B cell (primary cell): ENCODE results near the gene BTAF1. TPM values are rescaled to one million over a fixed set of nuclear protein-coding genes. Genes with fewer than 3 reads are reported as not detected.

Experiments used
- ATAC-seq: fragments of 200-7000 bp; cut with Tn5 transposase; one replicate; pipeline ENCODE4 v1.10.0; 2021; ENCODE audit warnings: low read depth, mild to moderate bottlenecking, moderate number of reproducible peaks, moderate library complexity
- CTCF ChIA-PET: fragments of 350-600 bp; sonication (Branson Sonifier 250); formaldehyde crosslinking; loops from one replicate; lab custom pipeline; 2021; ENCODE audit warnings: antibody characterized with exemption, inconsistent platforms; lab: Charles Lee
- POLR2A ChIA-PET: fragments of 350-600 bp; sonication (Branson Sonifier 250); formaldehyde crosslinking; loops from one replicate; lab custom pipeline; 2021; ENCODE audit warnings: antibody characterized with exemption; lab: Charles Lee
- DNase-seq: peaks from one replicate; pipeline ENCODE4 v3.0.0; 2013
- H2AFZ ChIP-seq: 2 replicates; pipeline ENCODE4 v1.6.1; 2012; ENCODE audit warnings: mild to moderate bottlenecking, low read depth, low read length; ENCODE audit not compliant: insufficient read depth, poor library complexity, severe bottlenecking
- H3K27ac ChIP-seq, 2 donors: 1 replicate in 1 of 2; 2 replicates in 1 of 2; pipeline ENCODE4 v1.5.1; 2012 to 2013; ENCODE audit warnings: low read length in 2 of 2, mild to moderate bottlenecking in 2 of 2, moderate library complexity in 1 of 2
- H3K27me3 ChIP-seq, 4 experiments: fragments of 200-600 bp in 1 of 4; sonication (generic) in 1 of 4; replicated peaks in 1 of 4; 1 replicate in 2 of 4; 2 replicates in 2 of 4; pipeline versions ENCODE4 v1.6.1 to v1.7.0; 2013 to 2016; ENCODE audit warnings: low read length in 3 of 4, mild to moderate bottlenecking in 2 of 4, mixed read lengths in 1 of 4, moderate library complexity in 1 of 4; ENCODE audit not compliant: insufficient read depth in 4 of 4, control insufficient read depth in 3 of 4; ENCODE audit errors: control extremely low read depth in 1 of 4
- H3K36me3 ChIP-seq, 2 experiments: replicated peaks in 1 of 2; 1 replicate in 1 of 2; 2 replicates in 1 of 2; pipeline versions ENCODE4 v1.6.1 to v1.7.1; 2013; ENCODE audit warnings: low read length in 1 of 2; ENCODE audit not compliant: insufficient read depth in 2 of 2, control insufficient read depth in 1 of 2; ENCODE audit errors: control extremely low read depth in 1 of 2, extremely low read depth in 1 of 2
- H3K4me1 ChIP-seq, 2 donors: fragments of 200-600 bp in 1 of 2; sonication (generic) in 1 of 2; 1 replicate in 1 of 2; 2 replicates in 1 of 2; pipeline versions ENCODE4 v1.5.1 to v1.6.1; 2013 to 2017; ENCODE audit warnings: low read length in 2 of 2; ENCODE audit not compliant: control insufficient read depth in 2 of 2, insufficient read depth in 2 of 2
- H3K4me2 ChIP-seq: replicated peaks from 2 replicates; pipeline ENCODE3; 2012; ENCODE audit warnings: mild to moderate bottlenecking, low read depth, low read length; ENCODE audit not compliant: poor library complexity, severe bottlenecking
- H3K4me3 ChIP-seq, 5 experiments: fragments of 200-600 bp in 1 of 5; sonication (generic) in 1 of 5; 1 replicate in 3 of 5; 2 replicates in 2 of 5; pipeline versions ENCODE4 v1.5.1 to v1.7.0; 2011 to 2016; ENCODE audit warnings: low read length in 4 of 5, mild to moderate bottlenecking in 4 of 5, low read depth in 2 of 5, control low read depth in 1 of 5, moderate library complexity in 1 of 5; ENCODE audit not compliant: insufficient read depth in 1 of 5; ENCODE audit errors: control extremely low read depth in 1 of 5, extremely low read depth in 1 of 5
- H3K79me2 ChIP-seq: fragments of 200-600 bp; sonication (generic); one replicate; pipeline ENCODE4 v1.6.0; 2016; ENCODE audit warnings: low read length; ENCODE audit not compliant: control insufficient read depth, insufficient read depth
- H3K9ac ChIP-seq: fragments of 200-600 bp; sonication (generic); 2 replicates; pipeline ENCODE4 v1.6.1; 2017; ENCODE audit warnings: mild to moderate bottlenecking, low read length, moderate library complexity
- H3K9me3 ChIP-seq, 3 donors: one replicate each; pipeline versions ENCODE4 v1.6.1 to v1.7.1; 2013; ENCODE audit warnings: low read length in 2 of 3; ENCODE audit not compliant: control insufficient read depth in 2 of 3, insufficient read depth in 1 of 3; ENCODE audit errors: control extremely low read depth in 1 of 3
- H4K20me1 ChIP-seq: 2 replicates; pipeline ENCODE4 v1.6.0; 2012; ENCODE audit warnings: mild to moderate bottlenecking, low read length; ENCODE audit not compliant: insufficient read depth, control insufficient read depth, poor library complexity, severe bottlenecking
- H3K27ac Mint-ChIP-seq: one replicate; pipeline ENCODE4 v1.8.0; 2021; ENCODE audit warnings: mixed read lengths
- H3K27me3 Mint-ChIP-seq: one replicate; pipeline ENCODE4 v1.8.0; 2021; ENCODE audit warnings: mixed read lengths
- H3K4me1 Mint-ChIP-seq: one replicate; pipeline ENCODE4 v1.8.0; 2021; ENCODE audit warnings: mixed read lengths
- H3K4me3 Mint-ChIP-seq: one replicate; pipeline ENCODE4 v1.8.0; 2021; ENCODE audit warnings: mixed read lengths
- H3K9me3 Mint-ChIP-seq: one replicate; pipeline ENCODE4 v1.8.0; 2022; ENCODE audit warnings: mixed read lengths; ENCODE audit not compliant: insufficient read depth
- EZH2 ChIP-seq: IDR thresholded peaks from 2 replicates; pipeline ENCODE4 v1.6.1; 2012; ENCODE audit warnings: borderline replicate concordance, low read depth, mild to moderate bottlenecking, moderate library complexity, low read length; ENCODE audit not compliant: insufficient read depth, poor library complexity, severe bottlenecking
- whole genome bisulfite sequencing: methylation state at CpG from one replicate; pipeline ENCODE4 v1.1.5; 2013; ENCODE audit warnings: missing lambda C conversion rate; ENCODE audit not compliant: insufficient coverage; 5-methylcytosine and 5-hydroxymethylcytosine counted together
- intact Hi-C: fragments of 100-400 bp; cut with micrococcal nuclease; formaldehyde crosslinking; loops from one replicate; pipeline ENCODE4 v1.10.0; 2022
- polyA plus RNA-seq: library from polyadenylated mRNA; depleted of rRNA; stranded (reverse); fragments of >200 nt; gene quantifications from 2 replicates; pipeline ENCODE4 v1.2.3, GENCODE V29; 2012
- total RNA-seq, 2 donors: library from RNA; stranded (reverse); fragments of 120-200 nt in 1 of 2; gene quantifications; 1 replicate in 1 of 2; 2 replicates in 1 of 2; pipeline versions ENCODE4 v1.2.3 to v1.2.4, GENCODE V29; 2013 to 2022
- TF ChIP-seq, protein P1 (sequence below): fragments of 200-600 bp; IDR thresholded peaks from one replicate; pipeline ENCODE4 v1.8.0; 2022; ENCODE audit warnings: antibody characterized with exemption, mild to moderate bottlenecking

BTAF1 gene
- total and polyA plus RNA-seq, 2 donors (not counting 1 experiment from before 2014, with no cell fraction given) = 58.2 to 78.1 TPM

DNA sequence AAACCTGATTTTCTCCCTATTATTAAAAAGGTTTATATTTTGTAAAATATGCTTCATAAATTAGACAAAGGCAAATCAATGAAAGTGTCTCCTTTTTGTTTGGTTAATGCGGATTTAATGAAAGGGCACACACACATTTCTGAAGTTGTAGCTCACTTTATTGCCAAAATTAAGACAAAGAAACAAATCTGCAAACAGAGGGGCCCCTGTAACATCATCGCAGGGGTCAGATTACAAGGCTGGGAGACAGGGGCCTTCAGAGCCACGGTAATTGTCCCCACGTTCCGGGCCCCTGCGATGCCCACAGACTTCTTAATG is 36.7 kb upstream of the BTAF1 start:
- no peaks in the 10 kb centered on the region for H4K20me1 ChIP-seq
- POLR2A ChIA-PET = no interaction called here
- Mint-ChIP-seq H3K4me3 (peak overlapping the region; percentile 87), H3K27ac (no peak overlapping the region), H3K4me1 (peaks cover 14% of the 10 kb centered on the region), H3K9me3 (no peaks in the 10 kb centered on the region), H3K27me3 (peaks cover 36% of the 10 kb centered on the region)
- CTCF ChIA-PET = interaction anchor here (0.9 to 1.2 kb wide), 3 partner anchors 21 to 128 kb away, joined by 3 to 7 read pairs (median 3); no protein-coding TSS in a partner anchor
- H3K4me1 ChIP-seq = peaks cover 3 to 7% of the 10 kb centered on the region in 2 donors
- H3K27ac ChIP-seq = no peak overlapping the region
- no peak for TF ChIP-seq EZH2
- TF ChIP-seq, protein P1, sequence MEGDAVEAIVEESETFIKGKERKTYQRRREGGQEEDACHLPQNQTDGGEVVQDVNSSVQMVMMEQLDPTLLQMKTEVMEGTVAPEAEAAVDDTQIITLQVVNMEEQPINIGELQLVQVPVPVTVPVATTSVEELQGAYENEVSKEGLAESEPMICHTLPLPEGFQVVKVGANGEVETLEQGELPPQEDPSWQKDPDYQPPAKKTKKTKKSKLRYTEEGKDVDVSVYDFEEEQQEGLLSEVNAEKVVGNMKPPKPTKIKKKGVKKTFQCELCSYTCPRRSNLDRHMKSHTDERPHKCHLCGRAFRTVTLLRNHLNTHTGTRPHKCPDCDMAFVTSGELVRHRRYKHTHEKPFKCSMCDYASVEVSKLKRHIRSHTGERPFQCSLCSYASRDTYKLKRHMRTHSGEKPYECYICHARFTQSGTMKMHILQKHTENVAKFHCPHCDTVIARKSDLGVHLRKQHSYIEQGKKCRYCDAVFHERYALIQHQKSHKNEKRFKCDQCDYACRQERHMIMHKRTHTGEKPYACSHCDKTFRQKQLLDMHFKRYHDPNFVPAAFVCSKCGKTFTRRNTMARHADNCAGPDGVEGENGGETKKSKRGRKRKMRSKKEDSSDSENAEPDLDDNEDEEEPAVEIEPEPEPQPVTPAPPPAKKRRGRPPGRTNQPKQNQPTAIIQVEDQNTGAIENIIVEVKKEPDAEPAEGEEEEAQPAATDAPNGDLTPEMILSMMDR = no peak
- H3K4me3 ChIP-seq = peak overlapping the region in 4 of 5 experiments; percentile 39 to 92 (median 60)
- no peaks in the 10 kb centered on the region for H3K79me2 ChIP-seq
- DNase-seq (no peak), ATAC-seq (no peak)
- peak overlapping the region; percentile 76 for H3K9ac ChIP-seq
- H2AFZ ChIP-seq = peak overlapping the region; percentile 72
- peaks cover 0 to 16% (median 2%) of the 10 kb centered on the region in 4 experiments for H3K27me3 ChIP-seq
- peaks cover 0 to 5% (median 0%) of the 10 kb centered on the region in 3 donors for H3K9me3 ChIP-seq
- WGBS = 17% methylated on average over 5 of the region's 6 CpGs
- peak overlapping the region; percentile 94 for H3K4me2 ChIP-seq
- no peaks in the 10 kb centered on the region for H3K36me3 ChIP-seq
- intact Hi-C loops = no loop called here

- Histone ChIP-seq H3K4me3 (peak overlapping the region; percentile 39 to 92 (median 67)), H3K4me1 (peaks cover 3 to 7% of the 10 kb centered on the region in 2 donors), H3K79me2 (no peaks in the 10 kb centered on the region), H2AFZ (peak overlapping the region; percentile 72), H3K9me3 (peaks cover 0 to 4% (median 0%) of the 10 kb centered on the region in 3 donors), H3K27me3 (peaks cover 0 to 16% (median 2%) of the 10 kb centered on the region in 4 experiments), H4K20me1 (no peaks in the 10 kb centered on the region), H3K27ac (no peak overlapping the region), H3K36me3 (no peaks in the 10 kb centered on the region), H3K4me2 (peak overlapping the region; percentile 94), H3K9ac (peak overlapping the region; percentile 76)
- Mint-ChIP-seq H3K27ac (no peak overlapping the region), H3K27me3 (peaks cover 36% of the 10 kb centered on the region), H3K4me3 (peak overlapping the region; percentile 87), H3K9me3 (no peaks in the 10 kb centered on the region), H3K4me1 (peaks cover 14% of the 10 kb centered on the region)
- no peak for TF ChIP-seq EZH2
- TF ChIP-seq, protein P1 = no peak
- POLR2A ChIA-PET = no interaction called here
- DNase-seq (peak; percentile 44), ATAC-seq (peak; percentile 45)
- intact Hi-C loops = no loop called here
- 1% methylated on average over 45 of the region's 59 CpGs for WGBS
- CTCF ChIA-PET = interaction anchor here (0.9 to 1.2 kb wide), 3 partner anchors 21 to 128 kb away, joined by 3 to 7 read pairs (median 3); no protein-coding TSS in a partner anchor
Observed at GRCh38 chr10:91887272-91888076, 36.1 kb upstream of the BTAF1 start.
